Right cardiac atrium (tissue), 5 donors: ENCODE data around the gene OPN3. TPM values are rescaled to one million over a fixed set of nuclear protein-coding genes. Genes with fewer than 3 reads are reported as not detected.

Source experiments
- ATAC-seq, 2 donors: fragments of 200-7000 bp; cut with Tn5 transposase; one replicate each; pipeline versions ENCODE4 v1.8.0 to v1.9.1; 2020; ENCODE audit warnings: moderate library complexity in 2 of 2, mild to moderate bottlenecking in 1 of 2
- DNase-seq, 3 donors: peaks; one replicate each; pipeline ENCODE4 v3.0.0-alpha.2; 2020
- H3K27ac ChIP-seq: one replicate; pipeline ENCODE4 v1.5.1; 2013; ENCODE audit warnings: mild to moderate bottlenecking, low read length, control low read depth, moderate library complexity
- H3K27me3 ChIP-seq: one replicate; pipeline ENCODE4 v1.6.1; 2013; ENCODE audit not compliant: control insufficient read depth, insufficient read depth
- H3K4me1 ChIP-seq: one replicate; pipeline ENCODE4 v1.6.1; 2013; ENCODE audit warnings: low read length; ENCODE audit not compliant: control insufficient read depth, insufficient read depth
- H3K4me3 ChIP-seq: one replicate; pipeline ENCODE4 v1.5.1; 2013; ENCODE audit warnings: low read length, control low read depth
- H3K9me3 ChIP-seq: one replicate; pipeline ENCODE4 v1.6.1; 2013; ENCODE audit warnings: low read length; ENCODE audit not compliant: control insufficient read depth
- WGBS: extraction: QIAGEN DNeasy Blood & Tissue Kit; methylation state at CpG from one replicate; pipeline ENCODE4 v1.1.7; 2013; 5-methylcytosine and 5-hydroxymethylcytosine counted together
- intact Hi-C, 4 donors: fragments of 100-400 bp; cut with DNase I; formaldehyde crosslinking; loops; one replicate each; pipeline versions ENCODE4 v1.11.0 to v1.14.0; 2022 to 2023
- polyA plus RNA-seq: library from polyadenylated mRNA; stranded (reverse); fragments of 200-250 nt; gene quantifications from one replicate; pipeline ENCODE4 v1.2.3, GENCODE V29; 2013
- total RNA-seq, 4 donors: library from RNA; stranded (reverse); fragmentation: NEBNext Ultra II Directional; extraction: Animal tissue kit (Norgen Biotek cat#: 25700); gene quantifications; one replicate each; pipeline ENCODE4 v1.2.1, GENCODE V29; 2021
- donor health status: healthy with polysubstance abuse.
- donor health status: DM: no; HTN: yes; CAD: no.
- donor health status: DM: no; HTN: no; CAD: no.
- donor health status: DM: no; HTN: yes; CAD: no; lungs with severe emphysema.
- donor health status: DM: yes; HTN: yes; CAD: no.

Gene OPN3
- total and polyA plus RNA-seq, 5 donors, result 4.4 to 8.2 (median 7.2) TPM

DNA sequence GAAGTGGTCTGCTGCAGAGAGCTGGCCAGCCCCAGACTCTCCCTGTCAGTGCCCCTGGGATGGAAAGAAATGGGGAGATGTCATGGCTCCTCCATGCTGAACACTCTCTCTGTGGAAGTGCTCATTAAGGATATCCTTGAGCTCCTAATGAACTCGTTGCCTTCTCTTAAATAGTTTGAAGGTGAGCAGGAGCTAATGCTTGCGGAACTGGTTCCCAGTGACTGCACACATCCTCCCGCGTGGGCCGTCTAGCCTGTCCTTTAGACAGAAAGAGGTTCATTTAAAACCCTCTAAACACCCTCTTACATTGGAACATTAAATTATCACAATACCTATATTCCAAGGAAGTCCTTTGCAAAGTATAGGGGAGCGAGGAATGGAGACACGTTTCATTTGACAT, 6.0 kb upstream of the OPN3 start:
- no peak for ATAC-seq
- intact Hi-C loops, result no loop called here
- 82% methylated on average over 7 of the region's 7 CpGs for WGBS

GRCh38 chr1:241645199-241645598, 5.0 kb upstream of the OPN3 start:
- intact Hi-C loops, result no loop called here
- H3K4me1 ChIP-seq, result no peaks in the 10 kb centered on the region
- WGBS, result 59% methylated on average over 4 of the region's 4 CpGs
- ATAC-seq (no peak), DNase-seq (no peak)
- no peak overlapping the region for H3K27ac ChIP-seq
- H3K4me3 ChIP-seq, result no peak overlapping the region
- H3K27me3 ChIP-seq, result no peaks in the 10 kb centered on the region
- H3K9me3 ChIP-seq, result no peaks in the 10 kb centered on the region

More for the DNA sequence above, 6.0 kb upstream of the OPN3 start:
- Histone ChIP-seq H3K27ac (no peak overlapping the region), H3K4me3 (no peak overlapping the region), H3K9me3 (no peaks in the 10 kb centered on the region), H3K27me3 (no peaks in the 10 kb centered on the region), H3K4me1 (no peaks in the 10 kb centered on the region)
- peak in 1 of 3 donors; percentile 9 for DNase-seq

- Histone ChIP-seq H3K27me3 (no peaks in the 10 kb centered on the region), H3K27ac (no peak overlapping the region), H3K9me3 (no peaks in the 10 kb centered on the region), H3K4me3 (no peak overlapping the region), H3K4me1 (no peaks in the 10 kb centered on the region)
- ATAC-seq, result no peak
- DNase-seq, result no peak
- intact Hi-C loops, result no loop called here
- WGBS, result 95% methylated on average over 2 of the region's 2 CpGs
Measured at GRCh38 chr1:241644259-241644658, 4.1 kb upstream of the OPN3 start.

DNA sequence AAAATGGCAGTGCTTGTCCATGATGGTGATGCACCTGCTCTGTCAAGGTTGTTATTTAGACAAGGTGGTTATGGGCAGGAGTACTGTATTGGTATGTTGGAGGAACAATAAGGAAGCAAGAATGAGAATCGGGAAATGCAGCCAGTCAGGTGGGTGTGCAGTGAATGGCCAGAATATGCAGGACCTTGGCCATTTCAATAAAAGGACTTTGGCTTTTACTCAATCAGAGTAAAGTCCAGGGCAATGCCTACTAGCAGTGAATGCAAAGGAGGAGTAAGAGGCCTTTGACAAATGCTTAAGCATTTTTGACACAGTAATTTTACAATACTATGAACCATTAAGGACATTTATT, 2.4 kb upstream of the OPN3 start:
- no peak overlapping the region for H3K27ac ChIP-seq
- DNase-seq, result no peak
- WGBS, result 89% methylated on average over 1 of the region's 1 CpG
- no peaks in the 10 kb centered on the region for H3K9me3 ChIP-seq
- intact Hi-C loops, result no loop called here
- H3K4me1 ChIP-seq, result no peaks in the 10 kb centered on the region
- no peak overlapping the region for H3K4me3 ChIP-seq
- no peaks in the 10 kb centered on the region for H3K27me3 ChIP-seq
- no peak for ATAC-seq

GRCh38 chr1:241641773-241642592, 1.8 kb upstream of the OPN3 start:
- intact Hi-C loops, result no loop called here
- ATAC-seq, result no peak

DNA sequence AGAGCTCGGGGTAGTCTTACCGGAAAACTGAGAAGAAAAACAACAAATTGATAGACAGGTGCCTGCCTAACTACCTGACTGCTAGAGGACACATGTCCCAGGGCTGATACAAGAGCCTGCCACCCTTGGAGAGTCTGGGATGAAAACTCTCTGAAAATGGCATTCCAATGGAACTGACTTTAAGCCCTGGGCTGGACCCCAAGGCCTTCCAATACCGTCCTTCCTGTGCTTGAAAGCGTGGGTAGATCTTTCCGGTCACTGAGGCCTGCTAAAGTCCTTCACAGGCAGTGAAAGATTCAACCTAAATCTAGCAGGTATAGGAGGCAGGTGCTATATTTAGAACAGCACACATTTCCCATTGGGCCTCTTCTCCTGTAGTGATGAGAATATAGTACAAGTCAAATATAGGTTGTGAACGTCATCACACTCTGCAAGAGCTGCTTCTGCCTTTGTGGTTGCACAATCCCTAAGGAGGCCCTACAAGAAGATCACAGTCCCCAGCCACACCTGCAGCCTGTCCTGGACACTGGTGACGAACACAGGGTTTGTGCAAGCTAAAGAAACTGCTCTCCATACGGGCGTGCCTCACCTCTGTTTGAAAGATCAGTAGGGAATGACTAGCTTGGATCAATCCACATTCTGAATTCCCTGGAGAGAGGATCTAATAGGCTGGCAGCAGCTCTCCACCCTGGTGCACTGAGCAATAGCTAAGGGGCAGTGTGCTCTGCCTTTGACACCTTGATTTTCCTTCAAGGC, 876 bp upstream of the OPN3 start:
- intact Hi-C loops, result no loop called here
- Histone ChIP-seq H3K27me3 (no peaks in the 10 kb centered on the region), H3K4me3 (no peak overlapping the region), H3K9me3 (no peaks in the 10 kb centered on the region), H3K4me1 (no peaks in the 10 kb centered on the region), H3K27ac (no peak overlapping the region)
- 92% methylated on average over 9 of the region's 9 CpGs for WGBS
- ATAC-seq (no peak), DNase-seq (peak in 1 of 3 donors; percentile 11)

More at GRCh38 chr1:241641773-241642592, 1.8 kb upstream of the OPN3 start:
- Histone ChIP-seq H3K4me1 (no peaks in the 10 kb centered on the region), H3K27me3 (no peaks in the 10 kb centered on the region), H3K9me3 (no peaks in the 10 kb centered on the region), H3K4me3 (no peak overlapping the region), H3K27ac (no peak overlapping the region)
- WGBS, result 58% methylated on average over 12 of the region's 12 CpGs
- DNase-seq, result no peak

GRCh38 chr1:241639623-241640148, 483 bp downstream of the OPN3 start:
- peak overlapping the region; percentile 61 for H3K27ac ChIP-seq
- no peaks in the 10 kb centered on the region for H3K4me1 ChIP-seq
- peak; percentile 19 to 22 for ATAC-seq
- DNase-seq, result peak in 2 of 3 donors; percentile 25 to 72
- intact Hi-C loops, result no loop called here
- WGBS, result 1% methylated on average over 42 of the region's 42 CpGs
- no peaks in the 10 kb centered on the region for H3K9me3 ChIP-seq
- H3K4me3 ChIP-seq, result peak overlapping the region; percentile 86
- no peaks in the 10 kb centered on the region for H3K27me3 ChIP-seq

- Histone ChIP-seq H3K9me3 (no peaks in the 10 kb centered on the region), H3K27me3 (no peaks in the 10 kb centered on the region), H3K4me3 (peak overlapping the region; percentile 86), H3K27ac (no peak overlapping the region), H3K4me1 (no peaks in the 10 kb centered on the region)
- WGBS, result 14% methylated on average over 11 of the region's 11 CpGs
- intact Hi-C loops, result no loop called here
- ATAC-seq, result no peak
- DNase-seq, result no peak
Measured at GRCh38 chr1:241638909-241639622, 1.1 kb downstream of the OPN3 start.

- ATAC-seq, result no peak
- Histone ChIP-seq H3K27me3 (no peaks in the 10 kb centered on the region), H3K4me3 (no peak overlapping the region), H3K9me3 (no peaks in the 10 kb centered on the region), H3K4me1 (no peaks in the 10 kb centered on the region), H3K27ac (no peak overlapping the region)
- no peak for DNase-seq
- WGBS, result 68% methylated on average over 5 of the region's 5 CpGs
- intact Hi-C loops, result no loop called here
Measured at GRCh38 chr1:241638099-241638682, 2.0 kb downstream of the OPN3 start.

DNA sequence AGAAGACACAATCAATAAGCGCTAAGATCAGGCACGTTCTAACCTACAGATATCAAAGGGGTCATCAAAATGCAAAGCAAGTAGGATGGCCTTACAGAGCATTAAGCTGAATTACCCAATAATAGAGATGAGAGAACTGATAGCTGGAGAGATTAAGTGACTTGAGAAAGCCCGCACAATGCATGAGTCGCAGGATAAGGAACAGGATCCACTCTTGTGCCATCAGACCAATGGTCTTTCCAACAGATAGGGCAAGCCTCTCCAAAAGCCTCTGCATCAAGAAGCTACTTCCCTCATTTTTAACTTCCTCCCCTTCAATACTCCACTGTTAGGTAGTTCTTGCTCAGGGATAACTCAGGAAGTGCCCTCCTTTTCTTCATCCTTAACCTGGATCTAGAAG, 2.6 kb downstream of the OPN3 start:
- intact Hi-C loops, result no loop called here
- Histone ChIP-seq H3K27ac (no peak overlapping the region), H3K9me3 (no peaks in the 10 kb centered on the region), H3K27me3 (no peaks in the 10 kb centered on the region), H3K4me3 (no peak overlapping the region), H3K4me1 (no peaks in the 10 kb centered on the region)
- DNase-seq (no peak), ATAC-seq (no peak)
- WGBS, result 85% methylated on average over 4 of the region's 4 CpGs
